G401.6 (cell line): Measurements from ENCODE around the gene NOM1.

Source experiments
- FAIRE-seq: peaks from 2 replicates; lab custom pipeline; 2012; peaks lifted over from hg19 to GRCh38; lab: Jason Lieb, UNC

Gene NOM1

DNA sequence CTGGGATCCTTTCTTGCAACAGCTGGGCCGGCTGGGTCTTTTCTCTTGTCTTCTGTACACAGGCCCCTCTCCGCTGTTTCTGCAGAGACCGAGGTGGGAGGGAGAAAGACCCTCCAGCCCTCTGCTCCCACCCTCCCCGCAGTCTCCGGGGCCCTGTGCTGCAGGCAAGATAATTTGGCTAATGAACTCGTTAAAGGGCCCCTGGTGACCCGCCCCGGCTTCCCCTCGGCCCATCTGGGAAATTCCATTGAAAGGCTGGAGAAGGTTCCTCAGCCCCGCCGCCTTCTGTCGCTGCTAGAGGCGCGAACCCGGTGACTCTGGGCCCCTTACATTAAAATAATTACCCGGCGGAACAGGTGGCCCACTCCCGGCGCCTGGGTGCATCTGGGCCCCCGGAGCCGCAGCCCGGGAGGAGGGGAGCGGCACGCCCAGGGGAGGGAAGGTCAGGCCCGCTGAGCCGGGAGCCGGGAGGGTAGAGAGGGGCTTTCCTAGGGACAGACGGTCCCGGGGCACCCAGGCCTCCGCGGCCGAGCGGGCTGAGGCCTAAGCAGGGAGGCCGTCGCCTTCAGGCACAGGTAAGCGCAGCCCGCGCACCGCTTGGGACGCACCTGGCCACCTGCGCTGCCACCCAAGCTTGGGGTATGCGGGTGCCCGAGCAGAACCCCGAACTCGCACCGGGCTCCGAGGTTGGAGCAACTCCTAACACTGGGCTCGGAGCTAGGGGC is 68.3 kb downstream of the NOM1 start:
- FAIRE-seq = no peak

DNA sequence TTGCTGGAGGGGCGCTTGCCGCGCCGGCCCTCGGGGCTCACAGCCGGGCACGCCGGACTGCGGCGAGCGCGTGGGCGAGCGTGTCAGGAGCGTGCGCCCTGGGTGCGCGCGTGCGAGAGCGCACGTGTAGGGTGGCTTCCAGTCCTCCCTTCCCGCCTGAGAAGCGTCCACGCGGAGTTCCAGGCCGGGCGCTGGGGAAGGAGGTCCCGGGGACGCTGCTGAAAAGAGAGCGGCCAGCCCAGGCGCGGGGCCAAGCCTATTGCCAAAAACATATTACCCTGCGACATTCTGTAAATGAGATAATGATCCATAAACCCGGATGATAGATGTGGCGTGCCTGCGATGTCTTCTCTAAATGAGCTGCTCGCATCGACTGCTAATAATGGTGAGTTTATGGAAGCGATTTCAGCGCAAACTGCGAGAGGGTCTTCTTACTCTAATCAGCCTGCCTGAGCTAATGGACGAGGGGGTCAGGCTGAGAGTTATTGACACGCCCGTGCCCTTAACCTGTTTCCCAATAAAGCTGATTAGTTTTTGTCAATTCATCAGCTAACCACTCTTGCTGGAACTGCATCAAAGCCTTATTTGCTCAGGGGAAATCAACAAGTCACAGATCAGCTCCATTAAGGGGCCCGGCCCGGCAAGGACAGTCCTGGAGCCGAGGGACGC is 69.0 kb downstream of the NOM1 start:
- no peak for FAIRE-seq

DNA sequence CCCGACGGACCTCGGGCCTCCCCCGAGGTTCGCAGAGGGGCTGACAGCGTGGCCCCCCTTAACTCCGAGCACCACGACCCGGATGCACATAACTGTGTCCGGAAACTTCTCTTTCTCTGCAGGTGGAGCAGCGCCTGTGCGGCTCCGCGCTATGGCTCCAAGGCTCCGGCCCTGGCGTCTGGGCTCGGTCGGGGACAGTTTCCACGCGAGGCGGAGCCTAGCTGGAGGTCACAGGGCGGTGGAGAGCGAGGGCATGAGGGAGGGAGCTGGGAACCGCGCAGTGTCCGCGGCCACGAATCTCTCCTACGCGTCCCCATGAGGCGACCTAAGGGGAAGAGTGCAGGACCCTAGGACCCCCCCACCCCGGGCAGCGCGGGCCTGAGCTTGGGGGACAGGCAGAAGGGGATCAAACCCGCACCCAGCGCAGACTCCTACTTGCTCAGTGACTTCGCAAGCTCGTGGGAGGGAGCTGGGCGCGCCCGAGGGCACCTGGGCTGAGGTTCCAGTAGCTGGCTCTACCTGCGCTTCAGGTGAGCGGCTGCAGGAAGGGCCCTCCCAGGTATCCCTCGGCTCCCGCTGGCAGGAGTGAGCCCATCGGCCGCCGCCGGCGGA is 69.6 kb downstream of the NOM1 start:
- FAIRE-seq = no peak

DNA sequence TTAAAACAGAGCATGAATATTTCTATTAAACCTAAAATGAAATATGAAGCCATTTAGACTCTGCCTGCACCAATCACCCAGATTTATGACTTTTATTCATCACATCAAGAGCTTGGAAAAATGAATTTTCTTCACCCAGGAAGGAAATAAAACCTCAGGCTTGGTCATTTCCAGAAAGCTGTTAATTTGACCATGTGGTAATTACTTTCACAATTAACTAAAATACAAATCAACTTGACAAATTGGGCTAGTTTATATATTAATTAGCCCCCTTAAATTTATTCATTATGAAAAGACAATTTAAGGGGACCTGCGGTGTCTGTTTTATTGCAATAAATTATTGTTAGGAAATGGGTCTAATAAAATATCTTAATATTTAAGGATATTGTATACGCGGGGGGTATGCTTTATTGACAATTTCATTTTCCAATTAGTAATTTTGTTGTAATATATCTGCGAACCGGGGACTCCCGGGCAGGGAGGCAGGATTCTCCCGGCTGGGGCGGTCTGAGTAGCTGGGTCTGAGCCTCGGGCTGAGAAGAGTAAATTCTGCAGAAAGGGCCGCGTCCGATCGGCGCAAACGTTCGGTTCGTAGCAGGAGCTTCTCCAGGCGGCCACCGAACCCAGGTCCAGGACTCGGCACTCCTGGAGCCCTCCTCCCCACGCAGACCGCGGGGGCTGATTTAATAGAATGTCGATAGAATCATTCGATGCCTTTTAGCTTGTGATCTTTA is 70.4 kb downstream of the NOM1 start:
- FAIRE-seq = no peak

DNA sequence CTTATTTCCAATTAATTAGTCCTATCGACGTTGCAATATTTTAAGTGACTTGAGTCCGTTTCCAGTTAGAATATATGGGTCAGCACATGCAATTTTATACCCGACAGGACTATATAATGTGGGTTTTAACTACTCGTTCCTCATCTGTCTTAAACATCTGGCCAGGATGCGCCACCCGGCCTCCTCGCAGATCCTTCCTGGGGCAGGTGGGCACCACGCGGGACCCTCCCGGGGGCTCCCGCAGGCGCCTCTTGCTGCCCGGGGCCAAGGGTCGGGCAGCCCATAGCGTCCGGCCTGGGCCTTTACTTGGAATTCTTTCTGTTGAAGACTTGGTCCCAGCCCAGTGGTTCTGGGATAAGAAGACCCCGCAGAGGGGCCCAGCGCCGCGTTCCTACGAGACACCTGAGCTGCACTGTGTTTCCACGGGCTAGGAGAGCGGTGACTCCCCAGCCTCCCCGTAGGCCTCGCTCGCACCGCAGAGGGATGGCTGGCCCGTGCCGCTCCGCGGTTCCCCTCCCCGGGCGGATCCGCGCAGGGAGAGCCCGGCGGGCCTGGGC is 71.1 kb downstream of the NOM1 start:
- no peak for FAIRE-seq

DNA sequence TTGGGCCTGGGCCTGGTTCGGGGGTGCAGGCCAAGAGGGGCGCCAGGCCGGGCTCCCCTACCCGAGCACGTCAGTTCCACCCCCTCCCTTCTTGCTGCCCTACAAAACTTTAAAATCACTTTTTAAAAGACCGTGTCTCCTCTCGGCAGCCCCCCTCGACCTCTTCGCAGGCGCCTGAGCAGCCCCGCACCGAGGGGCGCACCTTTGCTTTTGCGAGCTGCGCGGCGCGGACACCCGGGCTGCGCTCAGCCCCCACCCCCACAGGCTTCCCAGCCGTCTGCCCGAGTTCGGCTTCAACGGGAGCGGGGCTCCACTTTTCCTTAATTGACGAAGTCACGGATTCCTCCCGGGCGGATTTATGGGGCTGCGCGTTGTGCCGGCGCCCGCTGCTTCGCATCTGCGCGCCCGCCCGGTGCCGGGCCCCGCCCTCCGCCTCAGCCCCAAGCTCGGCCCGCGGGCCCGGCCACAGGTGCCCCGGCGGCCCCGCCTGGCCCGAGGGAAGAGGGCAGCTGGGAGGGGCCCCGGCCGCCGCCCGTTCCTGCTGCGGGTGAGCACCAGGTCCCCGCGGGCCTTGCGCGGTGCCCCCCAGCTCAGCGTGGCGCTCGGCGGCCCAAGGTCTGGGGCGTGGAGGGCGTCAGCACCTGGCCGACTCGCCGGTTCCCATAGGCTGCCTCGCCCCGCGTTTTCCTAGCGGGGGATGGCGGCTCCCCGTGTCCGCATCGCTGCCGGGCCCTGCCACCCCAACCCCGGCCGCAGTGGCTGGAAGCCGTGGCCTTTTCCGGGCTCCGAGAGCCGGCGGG is 71.8 kb downstream of the NOM1 start:
- FAIRE-seq = no peak

DNA sequence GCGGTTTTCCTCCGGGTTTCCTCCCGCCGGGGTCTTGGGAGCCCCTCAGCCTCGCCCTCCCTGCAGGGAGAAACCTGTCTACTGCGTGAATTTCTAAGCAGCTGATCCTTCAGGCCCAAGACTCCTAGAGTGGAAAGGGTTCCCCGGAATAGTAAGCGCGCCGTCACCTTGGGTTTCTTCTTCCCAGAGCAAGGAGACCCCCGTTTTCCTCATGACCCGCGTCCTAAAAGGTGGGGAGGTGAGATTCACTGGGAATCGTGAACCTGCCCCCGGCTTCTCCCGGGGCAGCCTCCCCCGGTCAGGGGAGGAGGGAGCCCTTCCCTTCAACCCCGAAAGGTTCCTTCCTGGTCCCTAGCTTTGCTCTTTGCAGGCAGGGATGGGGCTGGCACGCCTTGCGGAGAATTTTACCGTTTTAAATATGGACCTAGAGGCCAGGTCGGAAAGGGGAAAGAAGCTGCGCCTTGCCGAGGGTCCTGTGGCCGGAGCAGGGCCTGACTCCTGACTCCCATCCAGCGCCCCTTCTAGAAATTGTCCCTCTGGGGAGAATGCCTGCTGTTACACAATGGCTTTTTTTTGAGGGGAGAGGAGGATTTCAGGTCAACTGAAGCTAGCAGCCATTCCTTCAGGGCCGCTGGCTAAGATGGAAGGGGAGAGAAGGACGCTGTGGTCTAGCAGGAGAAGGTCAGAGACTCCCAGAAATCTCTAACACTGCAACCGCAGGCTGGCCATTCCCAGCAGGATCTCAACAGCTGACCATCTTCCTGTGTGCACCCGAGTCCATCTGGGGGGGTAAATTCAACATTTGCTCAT is 72.6 kb downstream of the NOM1 start:
- no peak for FAIRE-seq
